NB4 (cell line): ENCODE measurements around the gene LRRK1.

Experiments
- CTCF ChIP-seq: IDR thresholded peaks from one replicate; pipeline ENCODE4 v1.5.1; 2012; ENCODE audit warnings: low read depth, low read length
- MAX ChIP-seq: IDR thresholded peaks from 2 replicates; pipeline ENCODE4 v1.6.1; 2011; ENCODE audit warnings: low read depth, low read length
- MYC ChIP-seq: IDR thresholded peaks from 2 replicates; pipeline ENCODE4 v1.6.1; 2011; ENCODE audit warnings: low read depth, low read length
- POLR2A ChIP-seq: IDR thresholded peaks from 2 replicates; pipeline ENCODE4 v1.6.1; 2011; ENCODE audit warnings: mild to moderate bottlenecking; ENCODE audit not compliant: insufficient read length; ENCODE audit errors: extremely low read depth

GRCh38 chr15:101037090-101037830 is 118.1 kb downstream of the LRRK1 start:
- no peak for TF ChIP-seq CTCF
- TF ChIP-seq POLR2A: no peak
- TF ChIP-seq MYC: no peak
- no peak for TF ChIP-seq MAX
